ENCODE results near the gene KLHDC4.

Gene KLHDC4

GRCh38 chr16:87701078-87701460 lies 64.7 kb downstream of the KLHDC4 start:
- DNase-seq (ENCODE audit: extremely low read depth, low read depth) = no peak
- TF ChIP-seq CTCF (IDR thresholded peaks at IDR 0.05; ENCODE audit: low read depth, low read length) = no peak

- TF ChIP-seq CTCF (IDR thresholded peaks at IDR 0.05; ENCODE audit: low read depth, low read length) = no peak
Observed at GRCh38 chr16:87700406-87701077, 65.2 kb downstream of the KLHDC4 start.

GRCh38 chr16:87698676-87699199 lies 67.0 kb downstream of the KLHDC4 start:
- DNase-seq (ENCODE audit: extremely low read depth, low read depth) = no peak
- no peak for TF ChIP-seq CTCF (IDR thresholded peaks at IDR 0.05; ENCODE audit: low read depth, low read length)

More at GRCh38 chr16:87700406-87701077, 65.2 kb downstream of the KLHDC4 start:
- no peak for DNase-seq (ENCODE audit: extremely low read depth, low read depth)

- DNase-seq (ENCODE audit: extremely low read depth, low read depth) = no peak
- TF ChIP-seq CTCF (IDR thresholded peaks at IDR 0.05; ENCODE audit: low read depth, low read length) = no peak
Observed at GRCh38 chr16:87698241-87698640, 67.5 kb downstream of the KLHDC4 start.

GRCh38 chr16:87697792-87698191 lies 68.0 kb downstream of the KLHDC4 start:
- DNase-seq (ENCODE audit: extremely low read depth, low read depth) = no peak
- TF ChIP-seq CTCF (IDR thresholded peaks at IDR 0.05; ENCODE audit: low read depth, low read length) = no peak

- TF ChIP-seq CTCF (IDR thresholded peaks at IDR 0.05; ENCODE audit: low read depth, low read length) = no peak
- no peak for DNase-seq (ENCODE audit: extremely low read depth, low read depth)
Observed at GRCh38 chr16:87697256-87697655, 68.5 kb downstream of the KLHDC4 start.

GRCh38 chr16:87696726-87697125 lies 69.1 kb downstream of the KLHDC4 start:
- DNase-seq (ENCODE audit: extremely low read depth, low read depth) = no peak
- TF ChIP-seq CTCF (IDR thresholded peaks at IDR 0.05; ENCODE audit: low read depth, low read length) = no peak
